ENCODE data around the gene ANKRD63. TPM values are rescaled to one million over a fixed set of nuclear protein-coding genes. Genes with fewer than 3 reads are reported as not detected.

ANKRD63 gene
- total RNA-seq, 2 experiments from 2014 or later = 0.17 TPM; not detected in 1

- ChIA-PET CTCF (interaction anchor here (0.9 to 3.1 kb wide), 5 partner anchors 8 to 57 kb away, joined by 4 to 13 read pairs (median 5); no protein-coding TSS in a partner anchor), POLR2A (no interaction called here)
Observed at GRCh38 chr15:40287505-40287904, 4.6 kb upstream of the ANKRD63 start.

- POLR2A ChIA-PET = no interaction called here
- CTCF ChIA-PET = interaction anchor here (1.5 to 3.1 kb wide), 4 partner anchors 12 to 51 kb away, joined by 4 to 13 read pairs (median 6); no protein-coding TSS in a partner anchor
Observed at GRCh38 chr15:40286794-40287193, 3.9 kb upstream of the ANKRD63 start.

- POLR2A ChIA-PET = no interaction called here
Observed at GRCh38 chr15:40286061-40286532, 3.2 kb upstream of the ANKRD63 start.

GRCh38 chr15:40285554-40286011 lies 2.7 kb upstream of the ANKRD63 start:
- ChIA-PET CTCF (interaction anchor here (1.0 to 1.9 kb wide), 6 partner anchors 10 to 101 kb away, joined by 3 to 6 read pairs (median 4); no protein-coding TSS in a partner anchor), POLR2A (no interaction called here)

More at GRCh38 chr15:40286061-40286532, 3.2 kb upstream of the ANKRD63 start:
- CTCF ChIA-PET = interaction anchor here (1.2 to 1.9 kb wide), 5 partner anchors 10 to 100 kb away, joined by 3 to 6 read pairs (median 4); no protein-coding TSS in a partner anchor

GRCh38 chr15:40285151-40285550 lies 2.3 kb upstream of the ANKRD63 start:
- CTCF ChIA-PET = interaction anchor here (1.0 to 1.9 kb wide), 6 partner anchors 9 to 101 kb away, joined by 3 to 6 read pairs (median 4); no protein-coding TSS in a partner anchor
- POLR2A ChIA-PET = no interaction called here

GRCh38 chr15:40283615-40284300 lies 894 bp upstream of the ANKRD63 start:
- ChIA-PET CTCF (interaction anchor here (0.7 to 2.2 kb wide), 6 partner anchors 14 to 74 kb away, joined by 3 to 14 read pairs (median 4); partner anchors contain the start of genes DISP2 and PLCB2), POLR2A (interaction anchor here (1.3 kb wide), 1 partner anchor 25 kb away, joined by 7 read pairs; no protein-coding TSS in a partner anchor)

GRCh38 chr15:40282147-40282868 lies 556 bp downstream of the ANKRD63 start:
- POLR2A ChIA-PET = interaction anchor here (1.3 kb wide), 1 partner anchor 27 kb away, joined by 7 read pairs; no protein-coding TSS in a partner anchor

GRCh38 chr15:40281801-40282146 lies 1.1 kb downstream of the ANKRD63 start:
- CTCF ChIA-PET = interaction anchor here (1.1 kb wide), 1 partner anchor 25 kb away, joined by 3 read pairs; no protein-coding TSS in a partner anchor
- POLR2A ChIA-PET = no interaction called here

More at GRCh38 chr15:40282147-40282868, 556 bp downstream of the ANKRD63 start:
- CTCF ChIA-PET = interaction anchor here (0.8 to 2.2 kb wide), 7 partner anchors 16 to 52 kb away, joined by 3 to 14 read pairs (median 4); partner anchors contain the start of gene PLCB2

GRCh38 chr15:40281057-40281800 lies 1.6 kb downstream of the ANKRD63 start:
- CTCF ChIA-PET = interaction anchor here (1.1 to 4.8 kb wide), 6 partner anchors 7 to 63 kb away, joined by 3 to 102 read pairs (median 9); partner anchors contain the start of genes CCDC9B and PLCB2
- POLR2A ChIA-PET = no interaction called here

- CTCF ChIA-PET = interaction anchor here (1.2 to 4.8 kb wide), 10 partner anchors 8 to 64 kb away, joined by 4 to 102 read pairs (median 8); partner anchors contain the start of genes CCDC9B and PLCB2
- POLR2A ChIA-PET = interaction anchor here (0.9 kb wide), 1 partner anchor 27 kb away, joined by 3 read pairs; the partner anchor contains the start of gene PLCB2
Observed at GRCh38 chr15:40280260-40281056, 2.4 kb downstream of the ANKRD63 start.

- CTCF ChIA-PET = interaction anchor here (0.5 to 4.8 kb wide), 42 partner anchors 9 to 247 kb away, joined by 3 to 102 read pairs (median 4); partner anchors contain the start of genes CCDC9B, PAK6 and PLCB2
- POLR2A ChIA-PET = interaction anchor here (0.9 to 1.7 kb wide), 2 partner anchors 28 to 30 kb away, joined by 3 to 6 read pairs; partner anchors contain the start of gene PLCB2
Observed at GRCh38 chr15:40279437-40280141, 3.3 kb downstream of the ANKRD63 start.

- ChIA-PET CTCF (interaction anchor here (1.3 to 4.8 kb wide), 10 partner anchors 14 to 62 kb away, joined by 3 to 102 read pairs (median 6); partner anchors contain the start of genes CCDC9B, PAK6 and PLCB2), POLR2A (interaction anchor here (1.7 kb wide), 1 partner anchor 31 kb away, joined by 6 read pairs; no protein-coding TSS in a partner anchor)
Observed at GRCh38 chr15:40278026-40278425, 4.8 kb downstream of the ANKRD63 start.

- ChIA-PET CTCF (interaction anchor here (3.7 to 4.8 kb wide), 3 partner anchors 20 to 60 kb away, joined by 9 to 102 read pairs (median 15); partner anchors contain the start of gene PLCB2), POLR2A (no interaction called here)
Observed at GRCh38 chr15:40277471-40277870, 5.4 kb downstream of the ANKRD63 start.

GRCh38 chr15:40276927-40277326 lies 5.9 kb downstream of the ANKRD63 start:
- ChIA-PET CTCF (interaction anchor here (1.1 to 4.8 kb wide), 6 partner anchors 20 to 231 kb away, joined by 3 to 102 read pairs (median 6); partner anchors contain the start of gene PLCB2), POLR2A (no interaction called here)

GRCh38 chr15:40275954-40276353 lies 6.9 kb downstream of the ANKRD63 start:
- ChIA-PET CTCF (interaction anchor here (1.1 to 4.9 kb wide), 10 partner anchors 10 to 230 kb away, joined by 3 to 63 read pairs (median 6); partner anchors contain the start of genes CCDC9B and PLCB2), POLR2A (no interaction called here)

GRCh38 chr15:40275523-40275922 lies 7.3 kb downstream of the ANKRD63 start:
- ChIA-PET CTCF (interaction anchor here (0.8 to 4.9 kb wide), 15 partner anchors 10 to 227 kb away, joined by 3 to 63 read pairs (median 7); partner anchors contain the start of genes CCDC9B and PLCB2), POLR2A (no interaction called here)
